Large intestine (tissue), 3 donors: ENCODE measurements around the gene CCDC174. TPM values are rescaled to one million over a fixed set of nuclear protein-coding genes. Genes with fewer than 3 reads are reported as not detected.

ENCODE experiments used
- DNase-seq, 2 donors: peaks; one replicate each; pipeline versions ENCODE4 v3.0.0 to v3.0.0-alpha.2; 2013
- H3K27ac ChIP-seq: one replicate; pipeline ENCODE4 v1.5.1; 2013; ENCODE audit warnings: low read length
- H3K27me3 ChIP-seq: 2 replicates; pipeline ENCODE4 v1.6.1; 2013; ENCODE audit warnings: low read length; ENCODE audit not compliant: control insufficient read depth, insufficient read depth
- H3K36me3 ChIP-seq: 2 replicates; pipeline ENCODE4 v1.6.1; 2013; ENCODE audit warnings: low read length; ENCODE audit not compliant: control insufficient read depth, insufficient read depth
- H3K4me1 ChIP-seq: one replicate; pipeline ENCODE4 v1.6.1; 2013; ENCODE audit warnings: low read length; ENCODE audit not compliant: control insufficient read depth, insufficient read depth
- H3K4me3 ChIP-seq: one replicate; pipeline ENCODE4 v1.5.1; 2013; ENCODE audit warnings: low read length
- H3K9me3 ChIP-seq: one replicate; pipeline ENCODE4 v1.6.1; 2013; ENCODE audit warnings: mild to moderate bottlenecking, low read depth, low read length, moderate library complexity; ENCODE audit not compliant: control insufficient read depth
- WGBS: methylation state at CpG from one replicate; pipeline ENCODE4 v1.1.5; 2013; ENCODE audit warnings: low lambda C conversion rate; ENCODE audit not compliant: insufficient coverage; 5-methylcytosine and 5-hydroxymethylcytosine counted together
- polyA plus RNA-seq: library from polyadenylated mRNA; unstranded; fragments of 120-200 nt; gene quantifications from one replicate; pipeline ENCODE4 v1.2.1, GENCODE V29; 2013

CCDC174 gene
- polyA plus RNA-seq, 1 donor, result 23.8 TPM

DNA sequence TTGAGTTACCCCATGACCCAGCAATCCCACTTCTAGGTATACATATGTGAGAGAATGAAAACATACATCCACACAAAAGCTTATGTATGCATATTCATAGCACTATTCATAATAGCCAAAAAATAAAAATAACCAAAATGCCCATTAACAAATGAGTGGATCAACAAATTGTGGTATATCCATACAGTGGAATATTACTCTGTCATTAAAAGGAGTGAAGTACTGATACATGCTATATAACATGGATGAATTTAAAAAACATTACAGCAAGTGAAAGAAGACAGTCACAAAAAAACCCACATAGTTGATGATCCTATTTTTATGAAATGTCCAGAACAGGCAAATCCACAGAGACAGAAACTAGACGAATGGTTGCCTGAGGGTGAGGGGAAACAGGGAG lies 28.6 kb downstream of the CCDC174 start:
- no peak for DNase-seq
- Histone ChIP-seq H3K27ac (no peak overlapping the region), H3K4me1 (no peaks in the 10 kb centered on the region), H3K4me3 (no peak overlapping the region), H3K9me3 (no peaks in the 10 kb centered on the region), H3K36me3 (peaks cover under 1% of the 10 kb centered on the region), H3K27me3 (no peaks in the 10 kb centered on the region)
- 100% methylated on average over 1 of the region's 1 CpG for WGBS

DNA sequence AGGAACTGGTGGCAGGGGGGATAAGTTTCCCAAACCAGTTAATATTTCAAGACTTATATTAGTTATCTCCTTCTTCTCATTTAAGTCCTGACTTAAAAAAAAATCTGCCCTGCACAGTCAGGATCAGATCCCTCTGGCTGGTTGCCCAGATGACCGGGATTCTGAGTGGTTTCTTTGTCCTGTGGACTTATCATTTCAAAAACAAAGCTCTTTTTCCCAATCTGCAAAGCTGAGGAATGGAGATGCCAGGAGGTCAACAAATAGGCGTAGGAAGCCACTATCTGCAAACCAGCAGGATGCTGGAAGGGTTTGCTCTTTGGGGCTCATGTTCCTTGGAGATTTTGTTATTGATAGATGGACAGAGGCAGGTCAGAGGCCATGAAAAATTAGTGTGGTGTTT lies 29.2 kb downstream of the CCDC174 start:
- Histone ChIP-seq H3K4me3 (no peak overlapping the region), H3K27me3 (no peaks in the 10 kb centered on the region), H3K9me3 (no peaks in the 10 kb centered on the region), H3K36me3 (no peaks in the 10 kb centered on the region), H3K27ac (no peak overlapping the region), H3K4me1 (no peaks in the 10 kb centered on the region)
- DNase-seq, result no peak
- WGBS, result no CpG with 5 or more reads among the region's 2 CpGs

DNA sequence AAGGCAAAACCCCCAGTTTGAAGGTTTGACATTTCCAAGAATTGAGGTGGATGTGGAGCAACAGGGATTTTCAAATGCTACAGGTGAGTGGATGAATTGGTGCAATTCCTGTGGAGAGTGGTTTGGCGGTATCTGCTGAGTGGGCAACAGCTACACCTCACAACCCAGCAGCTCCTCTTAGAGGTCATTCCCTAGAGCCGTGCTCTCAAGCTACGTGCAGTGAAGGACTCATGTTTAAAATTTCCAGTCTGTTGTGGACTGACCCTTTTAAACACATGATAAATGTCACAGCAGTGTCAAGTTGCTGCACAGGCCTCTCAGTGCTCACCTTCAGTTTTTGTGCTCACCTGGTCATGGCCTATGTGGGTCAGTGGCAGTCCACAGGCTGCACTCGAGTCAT lies 32.9 kb downstream of the CCDC174 start:
- no peak for DNase-seq
- Histone ChIP-seq H3K27me3 (no peaks in the 10 kb centered on the region), H3K27ac (no peak overlapping the region), H3K4me3 (no peak overlapping the region), H3K4me1 (no peaks in the 10 kb centered on the region), H3K36me3 (no peaks in the 10 kb centered on the region), H3K9me3 (no peaks in the 10 kb centered on the region)
- no CpG with 5 or more reads among the region's 4 CpGs for WGBS

DNA sequence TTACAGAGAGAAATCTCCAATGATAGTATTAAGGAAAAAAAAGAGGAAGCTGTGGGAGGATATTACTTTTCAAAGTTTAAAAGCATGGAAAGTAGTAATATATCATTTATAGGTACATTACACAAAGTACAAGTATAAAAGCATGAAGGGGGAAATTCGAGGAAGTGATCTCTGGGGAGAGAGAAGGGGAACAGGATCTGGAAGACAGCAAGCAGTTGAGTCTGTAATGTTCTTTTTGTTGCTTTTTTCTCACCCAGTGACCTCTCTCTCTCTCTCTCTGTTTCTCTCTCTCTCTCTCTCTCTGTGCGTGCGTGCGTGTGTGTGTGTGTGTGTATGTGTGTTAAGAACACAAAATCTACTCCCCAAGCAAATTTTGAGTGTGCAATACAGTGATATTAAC lies 33.6 kb downstream of the CCDC174 start:
- Histone ChIP-seq H3K27ac (no peak overlapping the region), H3K27me3 (no peaks in the 10 kb centered on the region), H3K36me3 (no peaks in the 10 kb centered on the region), H3K4me1 (no peaks in the 10 kb centered on the region), H3K4me3 (no peak overlapping the region), H3K9me3 (no peaks in the 10 kb centered on the region)
- no peak for DNase-seq
- WGBS, result 50% methylated on average over 1 of the region's 4 CpGs

DNA sequence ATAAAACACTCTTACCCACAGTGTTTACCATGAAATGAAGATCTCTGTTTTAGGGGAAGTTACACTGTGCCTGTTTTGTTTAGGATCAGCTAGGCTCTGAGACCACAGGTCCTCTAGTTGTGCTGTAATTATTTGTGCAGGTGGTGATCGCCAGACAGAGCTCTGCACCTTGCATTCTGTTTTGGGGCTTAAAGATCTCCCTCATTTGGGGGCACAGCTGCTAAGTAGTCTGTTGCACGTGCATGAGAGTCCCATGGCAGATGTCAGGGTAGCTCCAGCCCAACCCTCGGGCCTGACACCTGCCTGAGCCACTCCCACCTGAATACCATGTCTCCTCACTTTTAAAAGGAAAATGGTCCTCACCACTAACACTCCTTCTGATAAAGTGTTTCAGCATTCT lies 35.8 kb downstream of the CCDC174 start:
- no CpG with 5 or more reads among the region's 3 CpGs for WGBS
- H3K4me3 ChIP-seq, result no peak overlapping the region
- H3K36me3 ChIP-seq, result no peaks in the 10 kb centered on the region
- H3K27me3 ChIP-seq, result no peaks in the 10 kb centered on the region
- no peak overlapping the region for H3K27ac ChIP-seq
- H3K4me1 ChIP-seq, result no peaks in the 10 kb centered on the region
- no peak for DNase-seq
- no peaks in the 10 kb centered on the region for H3K9me3 ChIP-seq

DNA sequence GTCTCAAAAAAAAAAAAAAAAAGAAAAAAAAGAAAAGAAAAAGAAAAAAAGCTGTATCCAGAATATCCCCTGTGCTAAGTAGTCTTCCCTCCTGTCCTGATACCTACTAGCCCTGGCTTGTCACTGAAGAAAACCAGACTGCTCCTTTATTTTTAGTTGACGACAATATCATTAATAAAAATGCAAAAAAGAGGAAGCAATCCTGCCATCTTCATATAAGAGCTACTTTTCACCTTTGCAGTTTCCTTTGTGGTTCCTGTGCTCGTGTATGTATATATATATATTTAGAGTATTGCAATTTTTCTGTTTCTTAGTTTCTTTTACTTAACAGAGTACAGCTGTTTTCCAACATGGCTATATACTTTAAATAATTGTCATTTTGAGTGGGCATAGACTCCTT lies 37.0 kb downstream of the CCDC174 start:
- DNase-seq, result no peak
- H3K36me3 ChIP-seq, result no peaks in the 10 kb centered on the region
- 100% methylated on average over 1 of the region's 2 CpGs for WGBS
- H3K9me3 ChIP-seq, result no peaks in the 10 kb centered on the region
- no peak overlapping the region for H3K27ac ChIP-seq
- no peaks in the 10 kb centered on the region for H3K4me1 ChIP-seq
- no peaks in the 10 kb centered on the region for H3K27me3 ChIP-seq
- no peak overlapping the region for H3K4me3 ChIP-seq

DNA sequence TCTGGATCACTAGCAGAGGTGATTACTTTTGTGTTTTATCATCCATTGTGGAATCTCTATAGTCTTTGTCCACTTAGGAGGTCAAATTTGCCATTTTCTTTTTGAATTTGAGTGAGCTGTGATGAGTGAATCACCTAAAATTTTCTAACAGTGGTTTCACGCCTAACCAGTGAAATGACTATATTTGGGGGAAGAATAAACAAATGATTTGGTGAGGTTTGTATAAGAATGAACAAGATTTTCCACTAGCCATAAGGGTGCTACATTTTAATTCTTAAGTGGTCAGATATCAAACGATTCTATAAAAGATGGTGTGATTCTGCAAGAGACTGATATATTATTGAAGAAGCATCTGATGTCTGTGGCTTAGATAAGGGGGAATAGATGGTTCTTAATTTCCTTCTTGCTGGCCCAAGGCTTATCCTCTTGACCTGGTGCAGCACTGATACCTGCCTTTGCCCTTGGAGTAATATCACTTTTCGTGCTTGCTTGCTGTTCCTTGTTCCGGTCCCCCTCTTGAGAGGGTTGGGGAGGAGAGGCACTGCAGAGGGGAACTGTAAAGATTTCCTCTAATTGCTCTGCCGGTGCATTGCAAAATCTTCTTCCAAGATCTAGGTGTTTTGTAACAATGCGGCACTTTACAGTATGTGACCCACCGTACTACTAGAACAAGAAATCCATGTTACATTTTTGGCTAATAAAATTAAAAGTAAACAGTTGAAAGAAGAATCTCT lies 37.9 kb downstream of the CCDC174 start:
- no peak for DNase-seq
- H3K4me1 ChIP-seq, result no peaks in the 10 kb centered on the region
- no peaks in the 10 kb centered on the region for H3K36me3 ChIP-seq
- H3K27me3 ChIP-seq, result no peaks in the 10 kb centered on the region
- no peak overlapping the region for H3K27ac ChIP-seq
- WGBS, result 61% methylated on average over 2 of the region's 7 CpGs
- H3K9me3 ChIP-seq, result no peaks in the 10 kb centered on the region
- H3K4me3 ChIP-seq, result no peak overlapping the region

DNA sequence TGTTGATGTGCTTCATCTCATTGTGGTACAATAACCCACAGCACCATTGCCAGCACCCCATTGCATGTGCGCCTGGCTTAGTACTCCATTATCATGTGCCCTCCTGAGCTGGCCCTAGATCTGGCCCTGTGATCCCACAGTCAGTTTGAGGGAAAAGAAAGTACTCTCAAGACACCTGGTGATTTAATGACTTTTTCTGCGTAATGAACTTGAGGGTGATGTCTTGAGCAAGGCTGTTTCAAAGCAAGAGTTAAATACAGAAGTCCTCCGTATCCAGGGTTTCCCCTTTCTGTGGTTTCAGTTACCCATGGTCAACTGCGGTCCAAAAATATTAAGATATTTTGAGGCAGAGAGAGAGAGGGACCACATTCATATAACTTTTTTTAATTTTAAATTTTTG lies 39.7 kb downstream of the CCDC174 start:
- H3K9me3 ChIP-seq, result no peaks in the 10 kb centered on the region
- H3K27ac ChIP-seq, result no peak overlapping the region
- no peaks in the 10 kb centered on the region for H3K36me3 ChIP-seq
- H3K4me1 ChIP-seq, result no peaks in the 10 kb centered on the region
- H3K4me3 ChIP-seq, result no peak overlapping the region
- WGBS, result no CpG with 5 or more reads among the region's 4 CpGs
- DNase-seq, result no peak
- no peaks in the 10 kb centered on the region for H3K27me3 ChIP-seq

DNA sequence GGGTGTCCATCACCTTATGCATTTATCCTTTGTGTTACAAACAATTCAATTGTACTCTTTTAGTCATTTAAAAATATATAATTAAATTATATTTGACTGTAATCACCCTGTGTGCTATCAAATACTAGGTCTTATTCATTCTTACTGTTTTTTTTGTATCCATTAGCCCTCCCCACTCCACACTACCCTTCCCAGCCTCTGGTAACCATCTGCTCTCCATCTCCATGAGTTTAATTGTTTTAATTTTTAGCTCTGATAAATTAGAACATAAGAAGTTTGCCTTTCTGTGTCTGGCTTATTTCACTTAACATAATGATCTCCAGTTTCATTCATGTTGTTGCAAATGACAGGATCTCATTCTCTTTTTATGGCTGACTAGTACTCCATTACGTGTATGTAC lies 40.2 kb downstream of the CCDC174 start:
- Histone ChIP-seq H3K27ac (no peak overlapping the region), H3K27me3 (no peaks in the 10 kb centered on the region), H3K4me3 (no peak overlapping the region), H3K9me3 (no peaks in the 10 kb centered on the region), H3K36me3 (no peaks in the 10 kb centered on the region), H3K4me1 (no peaks in the 10 kb centered on the region)
- DNase-seq, result no peak
- no CpG with 5 or more reads among the region's 1 CpG for WGBS

DNA sequence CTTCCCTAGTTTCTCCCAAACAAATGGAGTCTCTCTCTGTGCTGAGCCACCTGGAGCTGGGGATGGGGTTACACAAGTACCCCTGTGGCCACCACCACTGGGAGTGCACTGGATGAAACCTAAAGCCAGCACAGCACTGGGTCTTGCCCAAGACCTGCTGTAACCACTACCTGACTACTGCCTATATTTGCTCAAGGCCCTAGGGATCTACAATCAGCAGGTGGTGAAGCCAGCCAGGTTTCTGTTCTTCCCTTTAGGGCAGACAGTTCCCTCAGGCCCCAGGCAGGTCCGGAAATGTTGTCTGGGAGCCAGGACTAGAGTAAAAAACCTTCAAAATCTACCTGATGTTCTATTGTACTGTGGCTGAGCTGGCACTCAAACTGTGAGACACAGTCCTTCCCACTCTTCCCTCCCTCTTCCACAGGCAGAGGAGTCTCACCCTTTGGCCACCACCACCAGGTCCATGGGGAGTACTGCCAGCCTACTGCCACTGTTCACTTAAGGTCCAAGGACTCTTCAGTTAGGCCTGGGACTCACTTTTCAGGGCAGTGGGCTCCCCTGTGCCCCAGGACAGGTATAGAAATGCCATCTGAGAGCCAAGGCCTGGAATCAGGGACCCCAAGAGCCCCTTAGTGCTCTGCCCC lies 47.2 kb downstream of the CCDC174 start:
- Histone ChIP-seq H3K36me3 (no peaks in the 10 kb centered on the region), H3K4me3 (no peak overlapping the region), H3K4me1 (no peaks in the 10 kb centered on the region), H3K27me3 (no peaks in the 10 kb centered on the region), H3K9me3 (no peaks in the 10 kb centered on the region), H3K27ac (no peak overlapping the region)
- no peak for DNase-seq
- no CpG with 5 or more reads among the region's 1 CpG for WGBS

DNA sequence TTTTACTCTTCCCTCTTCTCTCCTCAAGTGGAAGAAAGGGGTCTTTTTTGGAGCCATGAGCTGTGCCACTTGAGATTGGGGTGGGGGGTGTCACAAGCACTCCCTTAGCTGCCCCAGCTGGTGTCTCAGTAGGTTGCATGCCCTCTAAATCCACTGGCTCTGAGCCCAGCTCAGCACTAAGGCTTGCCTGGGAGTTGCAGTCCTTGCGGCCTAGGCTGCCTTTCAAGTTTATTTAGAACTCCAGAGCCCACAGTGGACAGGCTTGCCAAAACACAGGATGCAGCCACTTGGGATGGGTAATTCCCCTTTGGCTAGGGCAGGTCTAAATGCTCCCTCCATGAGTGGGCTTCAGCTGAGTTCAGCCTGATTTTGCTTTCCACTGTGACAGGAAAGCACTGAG lies 48.1 kb downstream of the CCDC174 start:
- H3K27me3 ChIP-seq, result no peaks in the 10 kb centered on the region
- no peaks in the 10 kb centered on the region for H3K9me3 ChIP-seq
- H3K36me3 ChIP-seq, result no peaks in the 10 kb centered on the region
- no peak overlapping the region for H3K27ac ChIP-seq
- DNase-seq, result no peak
- no peak overlapping the region for H3K4me3 ChIP-seq
- no CpG with 5 or more reads among the region's 1 CpG for WGBS
- H3K4me1 ChIP-seq, result no peaks in the 10 kb centered on the region
